Measurements from ENCODE around the gene FAM170A.

Gene FAM170A

GRCh38 chr5:119614838-119615237 lies 14.5 kb upstream of the FAM170A start:
- H3K27ac Mint-ChIP-seq, result no peak overlapping the region
- no peak for TF ChIP-seq CTCF (IDR thresholded peaks at IDR 0.05; ENCODE audit: unreplicated experiment in 3 of 3)
- no peaks in the 10 kb centered on the region for H3K27me3 Mint-ChIP-seq (ENCODE audit: low read depth)
- H3K9me3 Mint-ChIP-seq, result peaks cover 7% of the 10 kb centered on the region
- H3K36me3 Mint-ChIP-seq (ENCODE audit: low read depth), result no peaks in the 10 kb centered on the region
- H3K4me3 Mint-ChIP-seq, result no peak overlapping the region
- no peaks in the 10 kb centered on the region for H3K4me1 Mint-ChIP-seq

GRCh38 chr5:119626086-119626485 lies 3.3 kb upstream of the FAM170A start:
- Mint-ChIP-seq H3K4me1 (peaks cover 21% of the 10 kb centered on the region), H3K27me3 (ENCODE audit: low read depth) (peaks cover 4% of the 10 kb centered on the region)

GRCh38 chr5:119630752-119631440 lies 1.5 kb downstream of the FAM170A start:
- no peaks in the 10 kb centered on the region for H3K36me3 Mint-ChIP-seq (ENCODE audit: low read depth)
- H3K27me3 Mint-ChIP-seq (ENCODE audit: low read depth), result no peaks in the 10 kb centered on the region
- no peak for TF ChIP-seq CTCF (IDR thresholded peaks at IDR 0.05; ENCODE audit: unreplicated experiment in 3 of 3)
- H3K27ac Mint-ChIP-seq, result no peak overlapping the region
- no peaks in the 10 kb centered on the region for H3K9me3 Mint-ChIP-seq
- peaks cover 16% of the 10 kb centered on the region for H3K4me1 Mint-ChIP-seq
- no peak overlapping the region for H3K4me3 Mint-ChIP-seq

More at GRCh38 chr5:119626086-119626485, 3.3 kb upstream of the FAM170A start:
- no peak for TF ChIP-seq CTCF (IDR thresholded peaks at IDR 0.05; ENCODE audit: unreplicated experiment in 3 of 3)
- H3K4me3 Mint-ChIP-seq, result no peak overlapping the region
- H3K27ac Mint-ChIP-seq, result no peak overlapping the region
- H3K36me3 Mint-ChIP-seq (ENCODE audit: low read depth), result no peaks in the 10 kb centered on the region
- H3K9me3 Mint-ChIP-seq, result peaks cover 14% of the 10 kb centered on the region

GRCh38 chr5:119631660-119632059 lies 2.3 kb downstream of the FAM170A start:
- Mint-ChIP-seq H3K27ac (no peak overlapping the region), H3K36me3 (ENCODE audit: low read depth) (no peaks in the 10 kb centered on the region), H3K4me1 (peaks cover 13% of the 10 kb centered on the region), H3K27me3 (ENCODE audit: low read depth) (no peaks in the 10 kb centered on the region), H3K4me3 (no peak overlapping the region), H3K9me3 (no peaks in the 10 kb centered on the region)
- no peak for TF ChIP-seq CTCF (IDR thresholded peaks at IDR 0.05; ENCODE audit: unreplicated experiment in 3 of 3)

- H3K9me3 Mint-ChIP-seq, result peaks cover 4% of the 10 kb centered on the region
- H3K27ac Mint-ChIP-seq, result no peak overlapping the region
- H3K27me3 Mint-ChIP-seq (ENCODE audit: low read depth), result no peaks in the 10 kb centered on the region
- no peak for TF ChIP-seq CTCF (IDR thresholded peaks at IDR 0.05; ENCODE audit: unreplicated experiment in 3 of 3)
- no peaks in the 10 kb centered on the region for H3K36me3 Mint-ChIP-seq (ENCODE audit: low read depth)
- H3K4me3 Mint-ChIP-seq, result no peak overlapping the region
- H3K4me1 Mint-ChIP-seq, result no peaks in the 10 kb centered on the region
Measured at GRCh38 chr5:119651486-119651885, 22.1 kb downstream of the FAM170A start.

GRCh38 chr5:119655061-119655460 lies 25.7 kb downstream of the FAM170A start:
- Mint-ChIP-seq H3K4me3 (no peak overlapping the region), H3K4me1 (peaks cover 3% of the 10 kb centered on the region), H3K27ac (no peak overlapping the region), H3K36me3 (ENCODE audit: low read depth) (no peaks in the 10 kb centered on the region), H3K9me3 (peaks cover 4% of the 10 kb centered on the region), H3K27me3 (ENCODE audit: low read depth) (no peaks in the 10 kb centered on the region)
- no peak for TF ChIP-seq CTCF (IDR thresholded peaks at IDR 0.05; ENCODE audit: unreplicated experiment in 3 of 3)
